B cell (primary cell): Measurements from ENCODE around the gene KATNB1. TPM values are rescaled to one million over a fixed set of nuclear protein-coding genes. Genes with fewer than 3 reads are reported as not detected.

Source experiments
- ATAC-seq: fragments of 200-7000 bp; cut with Tn5 transposase; one replicate; pipeline ENCODE4 v1.10.0; 2021; ENCODE audit warnings: low read depth, mild to moderate bottlenecking, moderate number of reproducible peaks, moderate library complexity
- CTCF ChIA-PET: fragments of 350-600 bp; sonication (Branson Sonifier 250); formaldehyde crosslinking; loops from one replicate; lab custom pipeline; 2021; ENCODE audit warnings: antibody characterized with exemption, inconsistent platforms; lab: Charles Lee
- POLR2A ChIA-PET: fragments of 350-600 bp; sonication (Branson Sonifier 250); formaldehyde crosslinking; loops from one replicate; lab custom pipeline; 2021; ENCODE audit warnings: antibody characterized with exemption; lab: Charles Lee
- DNase-seq: peaks from one replicate; pipeline ENCODE4 v3.0.0; 2013
- H2AFZ ChIP-seq: 2 replicates; pipeline ENCODE4 v1.6.1; 2012; ENCODE audit warnings: mild to moderate bottlenecking, low read depth, low read length; ENCODE audit not compliant: insufficient read depth, poor library complexity, severe bottlenecking
- H3K27ac ChIP-seq, 2 donors: 1 replicate in 1 of 2; 2 replicates in 1 of 2; pipeline ENCODE4 v1.5.1; 2012 to 2013; ENCODE audit warnings: low read length in 2 of 2, mild to moderate bottlenecking in 2 of 2, moderate library complexity in 1 of 2
- H3K27me3 ChIP-seq, 4 experiments: fragments of 200-600 bp in 1 of 4; sonication (generic) in 1 of 4; replicated peaks in 1 of 4; 1 replicate in 2 of 4; 2 replicates in 2 of 4; pipeline versions ENCODE4 v1.6.1 to v1.7.0; 2013 to 2016; ENCODE audit warnings: low read length in 3 of 4, mild to moderate bottlenecking in 2 of 4, mixed read lengths in 1 of 4, moderate library complexity in 1 of 4; ENCODE audit not compliant: insufficient read depth in 4 of 4, control insufficient read depth in 3 of 4; ENCODE audit errors: control extremely low read depth in 1 of 4
- H3K36me3 ChIP-seq, 2 experiments: replicated peaks in 1 of 2; 1 replicate in 1 of 2; 2 replicates in 1 of 2; pipeline versions ENCODE4 v1.6.1 to v1.7.1; 2013; ENCODE audit warnings: low read length in 1 of 2; ENCODE audit not compliant: insufficient read depth in 2 of 2, control insufficient read depth in 1 of 2; ENCODE audit errors: control extremely low read depth in 1 of 2, extremely low read depth in 1 of 2
- H3K4me1 ChIP-seq, 2 donors: fragments of 200-600 bp in 1 of 2; sonication (generic) in 1 of 2; 1 replicate in 1 of 2; 2 replicates in 1 of 2; pipeline versions ENCODE4 v1.5.1 to v1.6.1; 2013 to 2017; ENCODE audit warnings: low read length in 2 of 2; ENCODE audit not compliant: control insufficient read depth in 2 of 2, insufficient read depth in 2 of 2
- H3K4me2 ChIP-seq: replicated peaks from 2 replicates; pipeline ENCODE3; 2012; ENCODE audit warnings: mild to moderate bottlenecking, low read depth, low read length; ENCODE audit not compliant: poor library complexity, severe bottlenecking
- H3K4me3 ChIP-seq, 5 experiments: fragments of 200-600 bp in 1 of 5; sonication (generic) in 1 of 5; 1 replicate in 3 of 5; 2 replicates in 2 of 5; pipeline versions ENCODE4 v1.5.1 to v1.7.0; 2011 to 2016; ENCODE audit warnings: low read length in 4 of 5, mild to moderate bottlenecking in 4 of 5, low read depth in 2 of 5, control low read depth in 1 of 5, moderate library complexity in 1 of 5; ENCODE audit not compliant: insufficient read depth in 1 of 5; ENCODE audit errors: control extremely low read depth in 1 of 5, extremely low read depth in 1 of 5
- H3K79me2 ChIP-seq: fragments of 200-600 bp; sonication (generic); one replicate; pipeline ENCODE4 v1.6.0; 2016; ENCODE audit warnings: low read length; ENCODE audit not compliant: control insufficient read depth, insufficient read depth
- H3K9ac ChIP-seq: fragments of 200-600 bp; sonication (generic); 2 replicates; pipeline ENCODE4 v1.6.1; 2017; ENCODE audit warnings: mild to moderate bottlenecking, low read length, moderate library complexity
- H3K9me3 ChIP-seq, 3 donors: one replicate each; pipeline versions ENCODE4 v1.6.1 to v1.7.1; 2013; ENCODE audit warnings: low read length in 2 of 3; ENCODE audit not compliant: control insufficient read depth in 2 of 3, insufficient read depth in 1 of 3; ENCODE audit errors: control extremely low read depth in 1 of 3
- H4K20me1 ChIP-seq: 2 replicates; pipeline ENCODE4 v1.6.0; 2012; ENCODE audit warnings: mild to moderate bottlenecking, low read length; ENCODE audit not compliant: insufficient read depth, control insufficient read depth, poor library complexity, severe bottlenecking
- H3K27ac Mint-ChIP-seq: one replicate; pipeline ENCODE4 v1.8.0; 2021; ENCODE audit warnings: mixed read lengths
- H3K27me3 Mint-ChIP-seq: one replicate; pipeline ENCODE4 v1.8.0; 2021; ENCODE audit warnings: mixed read lengths
- H3K4me1 Mint-ChIP-seq: one replicate; pipeline ENCODE4 v1.8.0; 2021; ENCODE audit warnings: mixed read lengths
- H3K4me3 Mint-ChIP-seq: one replicate; pipeline ENCODE4 v1.8.0; 2021; ENCODE audit warnings: mixed read lengths
- H3K9me3 Mint-ChIP-seq: one replicate; pipeline ENCODE4 v1.8.0; 2022; ENCODE audit warnings: mixed read lengths; ENCODE audit not compliant: insufficient read depth
- EZH2 ChIP-seq: IDR thresholded peaks from 2 replicates; pipeline ENCODE4 v1.6.1; 2012; ENCODE audit warnings: borderline replicate concordance, low read depth, mild to moderate bottlenecking, moderate library complexity, low read length; ENCODE audit not compliant: insufficient read depth, poor library complexity, severe bottlenecking
- WGBS: methylation state at CpG from one replicate; pipeline ENCODE4 v1.1.5; 2013; ENCODE audit warnings: missing lambda C conversion rate; ENCODE audit not compliant: insufficient coverage; 5-methylcytosine and 5-hydroxymethylcytosine counted together
- intact Hi-C: fragments of 100-400 bp; cut with micrococcal nuclease; formaldehyde crosslinking; loops from one replicate; pipeline ENCODE4 v1.10.0; 2022
- polyA plus RNA-seq: library from polyadenylated mRNA; depleted of rRNA; stranded (reverse); fragments of >200 nt; gene quantifications from 2 replicates; pipeline ENCODE4 v1.2.3, GENCODE V29; 2012
- total RNA-seq, 2 donors: library from RNA; stranded (reverse); fragments of 120-200 nt in 1 of 2; gene quantifications; 1 replicate in 1 of 2; 2 replicates in 1 of 2; pipeline versions ENCODE4 v1.2.3 to v1.2.4, GENCODE V29; 2013 to 2022
- TF ChIP-seq, protein P1 (sequence below): fragments of 200-600 bp; IDR thresholded peaks from one replicate; pipeline ENCODE4 v1.8.0; 2022; ENCODE audit warnings: antibody characterized with exemption, mild to moderate bottlenecking

KATNB1 gene
- total and polyA plus RNA-seq, 2 donors (not counting 1 experiment from before 2014, with no cell fraction given): 20.3 to 29.0 TPM

DNA sequence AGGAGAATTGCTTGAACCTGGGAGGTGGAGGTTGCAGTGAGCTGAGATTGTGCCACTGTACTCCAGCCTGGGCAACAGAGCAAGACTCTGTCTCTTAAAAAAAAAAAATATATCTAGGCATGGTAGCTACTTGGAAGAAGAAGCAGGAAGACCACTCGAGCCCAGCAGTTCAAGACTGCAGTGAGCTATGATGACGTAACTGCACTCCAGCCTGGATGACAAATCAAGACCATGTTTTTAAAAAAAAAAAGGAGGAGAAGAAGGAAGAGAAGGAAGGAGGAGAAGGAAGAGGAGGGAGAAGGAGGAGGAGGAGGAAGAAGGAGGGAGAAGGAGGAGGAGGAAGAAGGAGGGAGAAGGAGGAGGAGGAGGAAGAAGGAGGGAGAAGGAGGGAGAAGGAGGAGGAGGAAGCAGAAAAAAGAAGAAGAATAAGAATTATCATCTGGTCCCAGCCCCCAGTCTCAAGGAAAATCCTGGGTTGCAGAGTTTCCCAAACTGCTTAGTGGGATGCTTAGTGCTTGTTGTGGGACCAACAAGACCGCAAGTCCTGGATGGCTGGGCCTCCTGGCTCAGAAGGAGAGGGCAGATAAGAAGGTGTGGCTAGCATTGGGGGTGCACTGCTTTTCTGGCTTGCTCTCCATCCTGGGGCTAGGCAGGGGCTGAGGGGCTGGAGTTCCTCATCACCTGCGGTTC is 44.6 kb upstream of the KATNB1 start:
- H3K27me3 Mint-ChIP-seq: no peaks in the 10 kb centered on the region
- Histone ChIP-seq H3K36me3 (no peaks in the 10 kb centered on the region), H4K20me1 (no peaks in the 10 kb centered on the region), H3K4me3 (no peak overlapping the region), H3K9ac (no peak overlapping the region), H2AFZ (peak overlapping the region; percentile 14), H3K27me3 (no peaks in the 10 kb centered on the region), H3K9me3 (no peaks in the 10 kb centered on the region), H3K4me2 (peak overlapping the region; percentile 36), H3K4me1 (peaks cover 38 to 46% of the 10 kb centered on the region in 2 donors), H3K27ac (peak overlapping the region in 1 of 2 donors; percentile 35), H3K79me2 (no peaks in the 10 kb centered on the region)
- POLR2A ChIA-PET: no interaction called here
- peaks cover 30% of the 10 kb centered on the region for H3K4me1 Mint-ChIP-seq
- TF ChIP-seq, protein P1, sequence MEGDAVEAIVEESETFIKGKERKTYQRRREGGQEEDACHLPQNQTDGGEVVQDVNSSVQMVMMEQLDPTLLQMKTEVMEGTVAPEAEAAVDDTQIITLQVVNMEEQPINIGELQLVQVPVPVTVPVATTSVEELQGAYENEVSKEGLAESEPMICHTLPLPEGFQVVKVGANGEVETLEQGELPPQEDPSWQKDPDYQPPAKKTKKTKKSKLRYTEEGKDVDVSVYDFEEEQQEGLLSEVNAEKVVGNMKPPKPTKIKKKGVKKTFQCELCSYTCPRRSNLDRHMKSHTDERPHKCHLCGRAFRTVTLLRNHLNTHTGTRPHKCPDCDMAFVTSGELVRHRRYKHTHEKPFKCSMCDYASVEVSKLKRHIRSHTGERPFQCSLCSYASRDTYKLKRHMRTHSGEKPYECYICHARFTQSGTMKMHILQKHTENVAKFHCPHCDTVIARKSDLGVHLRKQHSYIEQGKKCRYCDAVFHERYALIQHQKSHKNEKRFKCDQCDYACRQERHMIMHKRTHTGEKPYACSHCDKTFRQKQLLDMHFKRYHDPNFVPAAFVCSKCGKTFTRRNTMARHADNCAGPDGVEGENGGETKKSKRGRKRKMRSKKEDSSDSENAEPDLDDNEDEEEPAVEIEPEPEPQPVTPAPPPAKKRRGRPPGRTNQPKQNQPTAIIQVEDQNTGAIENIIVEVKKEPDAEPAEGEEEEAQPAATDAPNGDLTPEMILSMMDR: no peak
- TF ChIP-seq EZH2: no peak
- DNase-seq: no peak
- no peaks in the 10 kb centered on the region for H3K9me3 Mint-ChIP-seq
- no peak overlapping the region for H3K27ac Mint-ChIP-seq
- CTCF ChIA-PET: interaction anchor here (0.9 to 1.0 kb wide), 2 partner anchors 42 to 44 kb away, joined by 3 to 4 read pairs; partner anchors contain the start of gene KATNB1
- no peak for ATAC-seq
- intact Hi-C loops: no loop called here
- 68% methylated on average over 4 of the region's 4 CpGs for WGBS
- no peak overlapping the region for H3K4me3 Mint-ChIP-seq

DNA sequence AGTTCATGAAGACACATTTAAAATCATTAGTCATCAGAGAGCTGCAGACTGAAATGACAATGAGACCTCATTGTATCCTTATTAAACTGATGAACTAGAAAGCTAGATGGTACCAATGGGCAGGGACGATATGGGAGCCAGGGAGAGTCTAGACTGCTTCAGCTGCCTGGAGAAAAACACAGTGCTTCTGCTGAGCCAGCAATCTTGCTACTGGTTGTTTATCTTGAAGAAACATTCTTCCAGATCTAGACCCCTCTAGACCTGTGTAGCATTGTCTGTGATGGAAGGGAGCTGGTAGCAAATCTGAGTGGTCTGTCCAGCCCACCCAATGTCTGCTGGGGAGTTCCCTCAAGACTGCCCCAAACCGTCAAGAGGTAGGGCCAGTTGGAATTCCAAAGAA is 42.9 kb upstream of the KATNB1 start:
- Histone ChIP-seq H4K20me1 (no peaks in the 10 kb centered on the region), H3K9me3 (no peaks in the 10 kb centered on the region), H3K79me2 (no peaks in the 10 kb centered on the region), H2AFZ (no peak overlapping the region), H3K27ac (no peak overlapping the region), H3K4me1 (peaks cover 38 to 46% of the 10 kb centered on the region in 2 donors), H3K9ac (no peak overlapping the region), H3K4me3 (no peak overlapping the region), H3K4me2 (no peak overlapping the region), H3K36me3 (no peaks in the 10 kb centered on the region), H3K27me3 (no peaks in the 10 kb centered on the region)
- POLR2A ChIA-PET: no interaction called here
- ATAC-seq (no peak), DNase-seq (no peak)
- TF ChIP-seq, protein P1: no peak
- no peak for TF ChIP-seq EZH2
- intact Hi-C loops: no loop called here
- H3K4me1 Mint-ChIP-seq: peaks cover 30% of the 10 kb centered on the region
- no peak overlapping the region for H3K4me3 Mint-ChIP-seq
- CTCF ChIA-PET: no interaction called here
- no peaks in the 10 kb centered on the region for H3K27me3 Mint-ChIP-seq
- H3K27ac Mint-ChIP-seq: no peak overlapping the region
- H3K9me3 Mint-ChIP-seq: no peaks in the 10 kb centered on the region
- WGBS: 100% methylated on average over 1 of the region's 2 CpGs
